DND-41 (cell line): ENCODE data around the gene BRAF.
"Not testable (repeated sequence)": the region's sequence is repeated elsewhere in the genome, so short reads cannot be mapped to it uniquely, and the experiment has no call there.

Experiments used
- EZH2 ChIP-seq: IDR thresholded peaks from 3 replicates; pipeline ENCODE4 v1.6.1; 2012; ENCODE audit warnings: borderline replicate concordance, low read depth, mild to moderate bottlenecking, moderate library complexity, low read length, inconsistent platforms; ENCODE audit not compliant: severe bottlenecking
- TF ChIP-seq, protein P1 (sequence below): IDR thresholded peaks from 2 replicates; pipeline ENCODE4 v1.5.1; 2012; ENCODE audit warnings: borderline replicate concordance, low read length, moderate library complexity, mild to moderate bottlenecking; ENCODE audit not compliant: poor library complexity, severe bottlenecking; ENCODE audit errors: extremely low read depth

DNA sequence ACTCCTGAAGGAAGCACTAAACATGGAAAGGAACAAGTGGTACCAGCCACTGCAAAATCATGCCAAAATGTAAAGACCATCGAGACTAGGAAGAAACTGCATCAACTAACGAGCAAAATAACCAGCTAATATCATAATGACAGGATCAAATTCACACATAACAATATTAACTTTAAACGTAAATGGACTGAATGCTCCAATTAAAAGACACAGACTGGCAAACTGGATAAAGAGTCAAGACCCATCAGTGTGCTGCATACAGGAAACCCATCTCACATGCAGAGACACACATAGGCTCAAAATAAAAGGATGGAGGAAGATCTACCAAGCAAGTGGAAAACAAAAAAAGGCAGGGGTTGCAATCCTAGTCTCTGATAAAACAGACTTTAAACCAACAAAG is 163.4 kb downstream of the BRAF start:
- TF ChIP-seq, protein P1, sequence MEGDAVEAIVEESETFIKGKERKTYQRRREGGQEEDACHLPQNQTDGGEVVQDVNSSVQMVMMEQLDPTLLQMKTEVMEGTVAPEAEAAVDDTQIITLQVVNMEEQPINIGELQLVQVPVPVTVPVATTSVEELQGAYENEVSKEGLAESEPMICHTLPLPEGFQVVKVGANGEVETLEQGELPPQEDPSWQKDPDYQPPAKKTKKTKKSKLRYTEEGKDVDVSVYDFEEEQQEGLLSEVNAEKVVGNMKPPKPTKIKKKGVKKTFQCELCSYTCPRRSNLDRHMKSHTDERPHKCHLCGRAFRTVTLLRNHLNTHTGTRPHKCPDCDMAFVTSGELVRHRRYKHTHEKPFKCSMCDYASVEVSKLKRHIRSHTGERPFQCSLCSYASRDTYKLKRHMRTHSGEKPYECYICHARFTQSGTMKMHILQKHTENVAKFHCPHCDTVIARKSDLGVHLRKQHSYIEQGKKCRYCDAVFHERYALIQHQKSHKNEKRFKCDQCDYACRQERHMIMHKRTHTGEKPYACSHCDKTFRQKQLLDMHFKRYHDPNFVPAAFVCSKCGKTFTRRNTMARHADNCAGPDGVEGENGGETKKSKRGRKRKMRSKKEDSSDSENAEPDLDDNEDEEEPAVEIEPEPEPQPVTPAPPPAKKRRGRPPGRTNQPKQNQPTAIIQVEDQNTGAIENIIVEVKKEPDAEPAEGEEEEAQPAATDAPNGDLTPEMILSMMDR, result not testable (repeated sequence)
- not testable (repeated sequence) for TF ChIP-seq EZH2
